Ishikawa (cell line): ENCODE measurements around the gene KLHDC4.

ENCODE experiments used
- CEBPB ChIP-seq: IDR thresholded peaks from 2 replicates; pipeline ENCODE4 v1.6.1; 2012
- CREB1 ChIP-seq: IDR thresholded peaks from 2 replicates; pipeline ENCODE4 v1.6.1; 2012; ENCODE audit warnings: low read depth
- EGR1 ChIP-seq: IDR thresholded peaks from 2 replicates; pipeline ENCODE4 v1.6.1; 2012
- EP300 ChIP-seq: IDR thresholded peaks from 2 replicates; pipeline ENCODE4 v1.6.1; 2012; ENCODE audit warnings: borderline replicate concordance
- FOXM1 ChIP-seq: IDR thresholded peaks from 2 replicates; pipeline ENCODE4 v1.6.1; 2012; ENCODE audit warnings: low read depth, borderline replicate concordance
- NFIC ChIP-seq: IDR thresholded peaks from 2 replicates; pipeline ENCODE4 v1.6.1; 2012
- RAD21 ChIP-seq: IDR thresholded peaks from 2 replicates; pipeline ENCODE4 v1.6.1; 2012; ENCODE audit warnings: low read depth
- REST ChIP-seq: IDR thresholded peaks from 2 replicates; pipeline ENCODE4 v1.6.1; 2012; ENCODE audit warnings: low read depth, mild to moderate bottlenecking
- TAF1 ChIP-seq: IDR thresholded peaks from 2 replicates; pipeline ENCODE4 v1.6.1; 2012; ENCODE audit warnings: low read depth, mild to moderate bottlenecking
- TCF12 ChIP-seq: IDR thresholded peaks from 2 replicates; pipeline ENCODE4 v1.6.1; 2012; ENCODE audit warnings: low read depth
- TEAD4 ChIP-seq: IDR thresholded peaks from 2 replicates; pipeline ENCODE4 v1.6.1; 2012
- YY1 ChIP-seq: IDR thresholded peaks from 2 replicates; pipeline ENCODE4 v1.6.1; 2012; ENCODE audit warnings: low read depth
- TF ChIP-seq, protein P1 (sequence below): IDR thresholded peaks from 2 replicates; pipeline ENCODE4 v1.6.1; 2012
- TF ChIP-seq, protein P2 (sequence below): IDR thresholded peaks from 2 replicates; pipeline ENCODE4 v1.6.1; 2012

DNA sequence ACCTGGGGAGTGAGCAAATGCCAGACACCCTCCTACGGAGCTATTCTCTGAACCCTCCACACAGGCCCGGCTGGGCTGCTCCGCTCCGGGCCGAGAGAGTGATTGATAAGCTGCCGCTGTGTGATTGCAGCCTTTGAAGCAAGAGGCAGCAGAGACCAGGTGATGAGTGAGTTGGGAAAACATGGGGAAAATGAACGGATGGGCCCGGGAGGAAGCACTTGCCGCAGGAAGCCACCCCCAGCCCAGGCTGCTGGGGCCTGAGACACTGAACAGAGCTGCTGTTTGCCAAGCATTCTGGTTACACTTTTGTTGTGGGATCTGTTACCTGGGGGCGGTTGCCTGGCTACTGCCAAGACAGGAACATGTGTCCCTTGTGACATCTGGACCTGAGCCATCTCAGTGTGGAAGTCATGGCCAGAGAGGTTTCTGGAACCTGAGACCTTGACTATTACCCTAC, 46.4 kb upstream of the KLHDC4 start:
- TF ChIP-seq EP300 (no peak), TCF12 (no peak), TAF1 (no peak), REST (no peak), RAD21 (no peak), CREB1 (no peak), CEBPB (no peak), FOXM1 (no peak), EGR1 (no peak), NFIC (no peak), YY1 (no peak), TEAD4 (no peak)
- TF ChIP-seq, protein P1, sequence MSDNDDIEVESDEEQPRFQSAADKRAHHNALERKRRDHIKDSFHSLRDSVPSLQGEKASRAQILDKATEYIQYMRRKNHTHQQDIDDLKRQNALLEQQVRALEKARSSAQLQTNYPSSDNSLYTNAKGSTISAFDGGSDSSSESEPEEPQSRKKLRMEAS: no peak
- TF ChIP-seq, protein P2, sequence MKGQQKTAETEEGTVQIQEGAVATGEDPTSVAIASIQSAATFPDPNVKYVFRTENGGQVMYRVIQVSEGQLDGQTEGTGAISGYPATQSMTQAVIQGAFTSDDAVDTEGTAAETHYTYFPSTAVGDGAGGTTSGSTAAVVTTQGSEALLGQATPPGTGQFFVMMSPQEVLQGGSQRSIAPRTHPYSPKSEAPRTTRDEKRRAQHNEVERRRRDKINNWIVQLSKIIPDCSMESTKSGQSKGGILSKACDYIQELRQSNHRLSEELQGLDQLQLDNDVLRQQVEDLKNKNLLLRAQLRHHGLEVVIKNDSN: no peak
